Liver (tissue), 9 donors: ENCODE measurements around the gene CDK17. TPM values are rescaled to one million over a fixed set of nuclear protein-coding genes. Genes with fewer than 3 reads are reported as not detected.

Experiments
- DNase-seq: peaks from one replicate; pipeline ENCODE4 v3.0.0-alpha.2; 2017; ENCODE audit warnings: low spot score
- H3K27ac ChIP-seq, 2 donors: one replicate each; pipeline ENCODE4 v1.7.0; 2013; ENCODE audit warnings: inconsistent platforms in 2 of 2, low read length in 2 of 2, control low read depth in 1 of 2, low read depth in 1 of 2, mild to moderate bottlenecking in 1 of 2
- H3K27me3 ChIP-seq, 4 donors: one replicate each; pipeline versions ENCODE4 v1.6.1 to v1.7.0; 2013; ENCODE audit warnings: low read length in 3 of 4, inconsistent platforms in 1 of 4, mild to moderate bottlenecking in 1 of 4, moderate library complexity in 1 of 4; ENCODE audit not compliant: control insufficient read depth in 4 of 4, insufficient read depth in 4 of 4
- H3K36me3 ChIP-seq, 4 donors: one replicate each; pipeline versions ENCODE4 v1.6.1 to v1.7.0; 2013; ENCODE audit warnings: low read length in 3 of 4, mild to moderate bottlenecking in 3 of 4, low read depth in 1 of 4, moderate library complexity in 1 of 4; ENCODE audit not compliant: control insufficient read depth in 4 of 4, insufficient read depth in 3 of 4
- H3K4me1 ChIP-seq, 4 donors: one replicate each; pipeline versions ENCODE4 v1.6.1 to v1.7.0; 2013; ENCODE audit warnings: low read length in 3 of 4, mild to moderate bottlenecking in 3 of 4, moderate library complexity in 1 of 4; ENCODE audit not compliant: control insufficient read depth in 4 of 4, insufficient read depth in 4 of 4
- H3K4me3 ChIP-seq, 3 donors: one replicate each; pipeline versions ENCODE4 v1.6.1 to v1.7.0; 2013; ENCODE audit warnings: low read length in 3 of 3, control low read depth in 1 of 3, low read depth in 1 of 3, mild to moderate bottlenecking in 1 of 3
- H3K9ac ChIP-seq, 2 donors: one replicate each; pipeline ENCODE4 v1.7.0; 2013; ENCODE audit warnings: low read length in 2 of 2, mild to moderate bottlenecking in 2 of 2, moderate library complexity in 2 of 2, control low read depth in 1 of 2, low read depth in 1 of 2
- H3K9me3 ChIP-seq, 4 donors: one replicate each; pipeline versions ENCODE4 v1.6.1 to v1.7.0; 2013; ENCODE audit warnings: low read length in 3 of 4; ENCODE audit not compliant: control insufficient read depth in 4 of 4
- ATF3 ChIP-seq: IDR thresholded peaks from 2 replicates; pipeline ENCODE4 v1.6.1; 2016; ENCODE audit warnings: antibody characterized with exemption
- CTCF ChIP-seq: fragments of 150-350 bp; IDR thresholded peaks from 2 replicates; pipeline ENCODE4 v1.5.1; 2017; ENCODE audit warnings: improper control_type of control experiment, low read depth, low read length; ENCODE audit not compliant: missing input control
- EGR1 ChIP-seq, 2 donors: IDR thresholded peaks; 2 replicates each; pipeline ENCODE4 v1.6.1; 2016 to 2018; ENCODE audit warnings: antibody characterized with exemption in 2 of 2, low read depth in 2 of 2
- FOXA1 ChIP-seq: IDR thresholded peaks from 2 replicates; pipeline ENCODE4 v1.6.1; 2016; ENCODE audit warnings: antibody characterized with exemption
- HNF4A ChIP-seq, 2 donors: conservative IDR thresholded peaks; 2 replicates each; pipeline ENCODE4 v1.6.1; 2016; ENCODE audit warnings: antibody characterized with exemption in 2 of 2, mild to moderate bottlenecking in 2 of 2
- HNF4G ChIP-seq: IDR thresholded peaks from 2 replicates; pipeline ENCODE4 v1.6.1; 2016; ENCODE audit warnings: antibody characterized with exemption
- JUND ChIP-seq, 2 donors: IDR thresholded peaks; 2 replicates each; pipeline ENCODE4 v1.6.1; 2016; ENCODE audit warnings: antibody characterized with exemption in 2 of 2
- MAX ChIP-seq: IDR thresholded peaks from 2 replicates; pipeline ENCODE4 v1.6.1; 2016; ENCODE audit warnings: antibody characterized with exemption
- RAD21 ChIP-seq, 2 donors: IDR thresholded peaks; 2 replicates each; pipeline ENCODE4 v1.6.1; 2016; ENCODE audit warnings: antibody characterized with exemption in 2 of 2, mild to moderate bottlenecking in 2 of 2
- REST ChIP-seq: IDR thresholded peaks from 2 replicates; pipeline ENCODE4 v1.6.1; 2016; ENCODE audit warnings: antibody characterized with exemption, mild to moderate bottlenecking
- TAF1 ChIP-seq: conservative IDR thresholded peaks from 2 replicates; pipeline ENCODE4 v1.6.1; 2016; ENCODE audit warnings: antibody characterized with exemption, mild to moderate bottlenecking
- ZBTB33 ChIP-seq: IDR thresholded peaks from 2 replicates; pipeline ENCODE4 v1.6.1; 2016; ENCODE audit warnings: antibody characterized with exemption
- WGBS: extraction: QIAGEN DNeasy Blood & Tissue Kit; methylation state at CpG from one replicate; pipeline ENCODE4 v1.1.7; 2013; 5-methylcytosine and 5-hydroxymethylcytosine counted together
- polyA plus RNA-seq, 2 donors: library from polyadenylated mRNA; stranded (reverse) in 1 of 2; unstranded in 1 of 2; fragments of 200-250 nt in 1 of 2; fragments of >200 nt in 1 of 2; fragmentation: Nextera tagmentation in 1 of 2; extraction: Ambion mirVana in 1 of 2; gene quantifications; one replicate each; pipeline versions ENCODE4 v1.2.1 to v1.2.3, GENCODE V29; 2013 to 2015
- total RNA-seq, 2 donors: library from RNA; depleted of rRNA; stranded (reverse); fragments of >200 nt; gene quantifications; one replicate each; pipeline ENCODE4 v1.2.3, GENCODE V29; 2014
- donor health status: healthy.
- donor health status: healthy.
- donor health status: healthy.
- donor health status: healthy.
- donor health status: healthy.

CDK17 gene
- total and polyA plus RNA-seq, 4 donors, result 4.8 to 25.2 (median 14.9) TPM

GRCh38 chr12:96431067-96431466 lies 30.8 kb upstream of the CDK17 start:
- no peak overlapping the region for H3K27ac ChIP-seq
- 86% methylated on average over 6 of the region's 6 CpGs for WGBS
- TF ChIP-seq MAX, result no peak
- no peak for TF ChIP-seq FOXA1
- no peak for TF ChIP-seq ZBTB33
- no peak for TF ChIP-seq JUND (IDR thresholded peaks at IDR 0.05)
- TF ChIP-seq RAD21 (IDR thresholded peaks at IDR 0.05), result no peak
- no peak for TF ChIP-seq HNF4A (conservative IDR thresholded peaks at IDR 0.05)
- TF ChIP-seq EGR1 (IDR thresholded peaks at IDR 0.05; ENCODE audit: low read depth in 2 of 2), result no peak
- no peaks in the 10 kb centered on the region for H3K9me3 ChIP-seq
- H3K4me3 ChIP-seq, result no peak overlapping the region
- no peak for DNase-seq
- H3K27me3 ChIP-seq, result no peaks in the 10 kb centered on the region
- no peaks in the 10 kb centered on the region for H3K36me3 ChIP-seq
- H3K9ac ChIP-seq, result no peak overlapping the region
- no peaks in the 10 kb centered on the region for H3K4me1 ChIP-seq

GRCh38 chr12:96427269-96427729 lies 27.1 kb upstream of the CDK17 start:
- no peaks in the 10 kb centered on the region for H3K36me3 ChIP-seq
- TF ChIP-seq RAD21 (IDR thresholded peaks at IDR 0.05), result no peak
- no peak for TF ChIP-seq REST
- TF ChIP-seq FOXA1, result no peak
- no peak for TF ChIP-seq ATF3
- TF ChIP-seq HNF4A (conservative IDR thresholded peaks at IDR 0.05), result no peak
- TF ChIP-seq TAF1, result no peak
- TF ChIP-seq MAX, result no peak
- TF ChIP-seq ZBTB33, result no peak
- TF ChIP-seq EGR1 (IDR thresholded peaks at IDR 0.05; ENCODE audit: low read depth in 2 of 2), result no peak
- no peak for TF ChIP-seq HNF4G
- no peak for TF ChIP-seq JUND (IDR thresholded peaks at IDR 0.05)
- no peak for TF ChIP-seq CTCF
- no peaks in the 10 kb centered on the region for H3K4me1 ChIP-seq
- no peak for DNase-seq
- H3K9me3 ChIP-seq, result no peaks in the 10 kb centered on the region
- H3K27ac ChIP-seq, result peak overlapping the region in 1 of 2 donors; percentile 56
- H3K4me3 ChIP-seq, result no peak overlapping the region
- 71% methylated on average over 6 of the region's 6 CpGs for WGBS
- H3K9ac ChIP-seq, result no peak overlapping the region
- H3K27me3 ChIP-seq, result no peaks in the 10 kb centered on the region
